Mesothelial cell of epicardium (in vitro differentiated cells): ENCODE data around the gene SEMA4D. TPM values are rescaled to one million over a fixed set of nuclear protein-coding genes. Genes with fewer than 3 reads are reported as not detected.

Experiments used
- DNase-seq, 2 experiments: peaks; one replicate each; pipeline ENCODE4 v3.0.0; 2021; ENCODE audit warnings: low spot score in 2 of 2; ENCODE audit not compliant: unreplicated experiment in 2 of 2
- H3K27ac Mint-ChIP-seq: 2 replicates; pipeline ENCODE4 v1.8.0; 2021; ENCODE audit warnings: mixed read lengths
- H3K27me3 Mint-ChIP-seq: 2 replicates; pipeline ENCODE4 v1.8.0; 2021; ENCODE audit warnings: low read depth, mixed read lengths
- H3K36me3 Mint-ChIP-seq: 2 replicates; pipeline ENCODE4 v1.8.0; 2021; ENCODE audit warnings: mixed read lengths
- H3K4me1 Mint-ChIP-seq: 2 replicates; pipeline ENCODE4 v1.8.0; 2021; ENCODE audit warnings: mixed read lengths
- H3K4me3 Mint-ChIP-seq: 2 replicates; pipeline ENCODE4 v1.8.0; 2021; ENCODE audit warnings: mild to moderate bottlenecking, moderate library complexity, mixed read lengths
- H3K9me3 Mint-ChIP-seq: 2 replicates; pipeline ENCODE4 v1.8.0; 2021; ENCODE audit warnings: mixed read lengths
- total RNA-seq: library from RNA; stranded (reverse); gene quantifications from 3 replicates; pipeline ENCODE4 v1.2.1, GENCODE V29; 2021
- TF ChIP-seq, protein P1 (sequence below): fragments of 200-600 bp; sonication (generic); IDR thresholded peaks from one replicate; pipeline ENCODE4 v1.5.0; 2021; ENCODE audit warnings: antibody characterized with exemption; ENCODE audit not compliant: unreplicated experiment

SEMA4D gene
- total RNA-seq, 1 donor from 2014 or later = 44.7 TPM

GRCh38 chr9:89411759-89412158 lies 86.2 kb downstream of the SEMA4D start:
- Mint-ChIP-seq H3K27me3 (no peaks in the 10 kb centered on the region), H3K4me3 (no peak overlapping the region), H3K4me1 (peaks cover 4% of the 10 kb centered on the region), H3K27ac (no peak overlapping the region), H3K9me3 (peaks cover 11% of the 10 kb centered on the region), H3K36me3 (peaks cover 24% of the 10 kb centered on the region)
- no peak for DNase-seq
- TF ChIP-seq, protein P1, sequence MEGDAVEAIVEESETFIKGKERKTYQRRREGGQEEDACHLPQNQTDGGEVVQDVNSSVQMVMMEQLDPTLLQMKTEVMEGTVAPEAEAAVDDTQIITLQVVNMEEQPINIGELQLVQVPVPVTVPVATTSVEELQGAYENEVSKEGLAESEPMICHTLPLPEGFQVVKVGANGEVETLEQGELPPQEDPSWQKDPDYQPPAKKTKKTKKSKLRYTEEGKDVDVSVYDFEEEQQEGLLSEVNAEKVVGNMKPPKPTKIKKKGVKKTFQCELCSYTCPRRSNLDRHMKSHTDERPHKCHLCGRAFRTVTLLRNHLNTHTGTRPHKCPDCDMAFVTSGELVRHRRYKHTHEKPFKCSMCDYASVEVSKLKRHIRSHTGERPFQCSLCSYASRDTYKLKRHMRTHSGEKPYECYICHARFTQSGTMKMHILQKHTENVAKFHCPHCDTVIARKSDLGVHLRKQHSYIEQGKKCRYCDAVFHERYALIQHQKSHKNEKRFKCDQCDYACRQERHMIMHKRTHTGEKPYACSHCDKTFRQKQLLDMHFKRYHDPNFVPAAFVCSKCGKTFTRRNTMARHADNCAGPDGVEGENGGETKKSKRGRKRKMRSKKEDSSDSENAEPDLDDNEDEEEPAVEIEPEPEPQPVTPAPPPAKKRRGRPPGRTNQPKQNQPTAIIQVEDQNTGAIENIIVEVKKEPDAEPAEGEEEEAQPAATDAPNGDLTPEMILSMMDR = no peak

- H3K4me3 Mint-ChIP-seq = no peak overlapping the region
- H3K27ac Mint-ChIP-seq = no peak overlapping the region
- TF ChIP-seq, protein P1 = no peak
- peaks cover 24% of the 10 kb centered on the region for H3K36me3 Mint-ChIP-seq
- H3K27me3 Mint-ChIP-seq = no peaks in the 10 kb centered on the region
- H3K4me1 Mint-ChIP-seq = peaks cover 4% of the 10 kb centered on the region
- peaks cover 11% of the 10 kb centered on the region for H3K9me3 Mint-ChIP-seq
- no peak for DNase-seq
Measured at GRCh38 chr9:89410641-89411350, 87.1 kb downstream of the SEMA4D start.

GRCh38 chr9:89410022-89410421 lies 87.9 kb downstream of the SEMA4D start:
- H3K4me1 Mint-ChIP-seq = peaks cover 4% of the 10 kb centered on the region
- H3K27ac Mint-ChIP-seq = no peak overlapping the region
- TF ChIP-seq, protein P1 = no peak
- no peak overlapping the region for H3K4me3 Mint-ChIP-seq
- H3K9me3 Mint-ChIP-seq = peaks cover 11% of the 10 kb centered on the region
- peaks cover 24% of the 10 kb centered on the region for H3K36me3 Mint-ChIP-seq
- H3K27me3 Mint-ChIP-seq = no peaks in the 10 kb centered on the region
- no peak for DNase-seq

DNA sequence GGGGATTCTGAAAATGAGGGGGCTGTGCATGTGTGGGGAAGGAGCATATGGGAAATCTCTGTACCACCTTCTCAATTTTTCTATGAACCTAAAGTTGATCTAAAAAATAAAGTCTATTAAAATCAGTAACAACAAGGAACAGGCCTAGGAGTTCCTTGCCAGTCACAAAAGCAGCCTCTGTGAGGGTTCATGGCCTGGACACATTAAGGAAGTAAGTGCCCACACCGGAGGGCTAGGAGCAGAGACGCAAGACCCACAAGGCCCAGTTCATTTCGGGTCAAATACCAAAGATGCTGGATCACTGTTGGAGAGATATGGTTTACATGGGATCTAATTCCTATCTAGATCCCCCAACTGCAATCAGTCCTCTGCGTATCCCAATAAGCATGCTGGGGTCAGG lies 88.4 kb downstream of the SEMA4D start:
- Mint-ChIP-seq H3K27me3 (no peaks in the 10 kb centered on the region), H3K27ac (no peak overlapping the region), H3K4me1 (peaks cover 4% of the 10 kb centered on the region), H3K9me3 (peaks cover 11% of the 10 kb centered on the region), H3K4me3 (no peak overlapping the region), H3K36me3 (peaks cover 24% of the 10 kb centered on the region)
- DNase-seq = no peak
- TF ChIP-seq, protein P1 = no peak

DNA sequence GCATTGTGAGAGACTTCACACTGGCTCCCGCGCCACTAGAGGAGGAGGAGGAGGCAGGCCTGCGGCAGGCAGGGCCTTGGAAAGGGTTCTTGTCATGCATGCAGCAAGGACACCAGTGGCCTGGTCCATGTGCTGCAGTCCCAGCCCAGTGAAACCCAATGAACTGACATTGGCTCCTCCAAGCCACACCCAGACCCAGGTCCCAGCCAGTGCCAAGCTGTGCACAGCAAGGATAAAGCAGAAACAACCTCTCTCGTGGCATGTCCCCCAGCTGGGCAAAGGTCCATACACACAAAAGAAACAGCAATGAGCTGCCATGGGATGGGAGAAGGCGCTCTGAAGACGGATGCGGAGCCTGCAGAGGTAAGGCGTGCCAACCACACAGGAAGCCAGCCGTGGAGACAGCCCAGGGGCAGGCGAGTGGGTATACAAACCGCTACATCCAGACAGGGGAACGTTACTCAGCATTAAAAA lies 89.2 kb downstream of the SEMA4D start:
- H3K9me3 Mint-ChIP-seq = peaks cover 11% of the 10 kb centered on the region
- TF ChIP-seq, protein P1 = no peak
- no peaks in the 10 kb centered on the region for H3K27me3 Mint-ChIP-seq
- H3K36me3 Mint-ChIP-seq = peaks cover 24% of the 10 kb centered on the region
- H3K4me1 Mint-ChIP-seq = peaks cover 4% of the 10 kb centered on the region
- no peak overlapping the region for H3K27ac Mint-ChIP-seq
- DNase-seq = no peak
- H3K4me3 Mint-ChIP-seq = no peak overlapping the region
